ENCODE data around the gene CDC20B. TPM values are rescaled to one million over a fixed set of nuclear protein-coding genes. Genes with fewer than 3 reads are reported as not detected.

The CDC20B gene
- total RNA-seq, 1 donor from 2014 or later: not detected

- Histone ChIP-seq H3K27ac (ENCODE audit: low read depth, low read length) (no peak overlapping the region), H3K36me3 (ENCODE audit: control insufficient read depth in 3 of 3, insufficient read depth in 3 of 3, low read length in 3 of 3) (no peaks in the 10 kb centered on the region), H3K9me3 (ENCODE audit: control insufficient read depth in 3 of 3, low read length in 3 of 3) (no peaks in the 10 kb centered on the region), H3K27me3 (ENCODE audit: control insufficient read depth in 3 of 3, insufficient read depth in 3 of 3, low read length in 3 of 3) (no peaks in the 10 kb centered on the region), H3K9ac (ENCODE audit: low read depth in 1 of 3, low read length in 3 of 3) (no peak overlapping the region), H3K4me1 (ENCODE audit: control insufficient read depth in 3 of 3, insufficient read depth in 3 of 3, low read length in 3 of 3) (no peaks in the 10 kb centered on the region), H3K4me3 (ENCODE audit: low read length in 3 of 3) (no peak overlapping the region)
These were observed 99.8 kb downstream of the CDC20B start for GRCh38 chr5:55073211-55073610.

DNA sequence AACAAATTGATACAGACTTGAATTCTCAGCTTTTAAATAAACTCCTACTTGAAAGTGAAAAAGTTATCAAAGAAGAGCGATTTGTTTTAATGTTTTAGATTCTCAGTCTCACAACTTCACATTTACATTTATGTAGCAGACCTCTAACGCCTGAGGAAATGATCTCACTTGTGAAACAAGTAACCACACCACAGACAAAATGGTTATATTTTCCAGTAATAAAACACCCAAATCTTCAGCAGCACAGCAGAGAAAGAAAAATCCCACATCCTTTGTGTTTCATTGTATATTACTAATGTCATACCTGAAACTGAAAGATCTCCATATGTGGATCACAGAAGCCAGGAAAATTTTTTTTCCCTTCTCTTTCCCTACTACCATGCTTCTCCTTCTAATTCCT, 100.3 kb downstream of the CDC20B start:
- Histone ChIP-seq H3K27ac (ENCODE audit: low read depth, low read length) (no peak overlapping the region), H3K4me3 (ENCODE audit: low read length in 3 of 3) (no peak overlapping the region), H3K27me3 (ENCODE audit: control insufficient read depth in 3 of 3, insufficient read depth in 3 of 3, low read length in 3 of 3) (no peaks in the 10 kb centered on the region), H3K9ac (ENCODE audit: low read depth in 1 of 3, low read length in 3 of 3) (no peak overlapping the region), H3K9me3 (ENCODE audit: control insufficient read depth in 3 of 3, low read length in 3 of 3) (no peaks in the 10 kb centered on the region), H3K4me1 (ENCODE audit: control insufficient read depth in 3 of 3, insufficient read depth in 3 of 3, low read length in 3 of 3) (no peaks in the 10 kb centered on the region), H3K36me3 (ENCODE audit: control insufficient read depth in 3 of 3, insufficient read depth in 3 of 3, low read length in 3 of 3) (no peaks in the 10 kb centered on the region)

DNA sequence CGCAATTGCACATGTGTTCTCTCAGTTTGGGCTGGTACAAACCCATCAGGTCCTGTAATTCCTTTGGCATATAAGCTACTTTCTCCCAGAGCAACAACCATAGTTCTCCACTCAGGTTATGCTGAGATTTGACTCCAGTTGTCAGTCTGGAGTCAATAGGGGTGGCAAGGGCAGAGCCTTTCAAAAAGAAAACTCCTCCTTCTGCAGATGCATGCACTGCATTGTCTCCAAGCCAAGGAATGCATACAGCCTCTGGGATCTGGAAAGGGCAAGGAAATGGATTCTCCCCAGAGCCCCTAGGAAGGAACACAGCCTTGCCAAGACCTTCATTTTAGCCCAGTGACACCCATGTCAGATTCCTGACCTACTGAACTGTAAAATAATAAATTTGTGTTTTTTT, 101.6 kb downstream of the CDC20B start:
- no peak overlapping the region for H3K9ac ChIP-seq (ENCODE audit: low read depth in 1 of 3, low read length in 3 of 3)
- H3K9me3 ChIP-seq (ENCODE audit: control insufficient read depth in 3 of 3, low read length in 3 of 3): no peaks in the 10 kb centered on the region
- H3K4me1 ChIP-seq (ENCODE audit: control insufficient read depth in 3 of 3, insufficient read depth in 3 of 3, low read length in 3 of 3): no peaks in the 10 kb centered on the region
- no peak overlapping the region for H3K27ac ChIP-seq (ENCODE audit: low read depth, low read length)
- H3K27me3 ChIP-seq (ENCODE audit: control insufficient read depth in 3 of 3, insufficient read depth in 3 of 3, low read length in 3 of 3): no peaks in the 10 kb centered on the region
- H3K36me3 ChIP-seq (ENCODE audit: control insufficient read depth in 3 of 3, insufficient read depth in 3 of 3, low read length in 3 of 3): no peaks in the 10 kb centered on the region
- H3K4me3 ChIP-seq (ENCODE audit: low read length in 3 of 3): no peak overlapping the region

- Histone ChIP-seq H3K9ac (ENCODE audit: low read depth in 1 of 3, low read length in 3 of 3) (no peak overlapping the region), H3K36me3 (ENCODE audit: control insufficient read depth in 3 of 3, insufficient read depth in 3 of 3, low read length in 3 of 3) (no peaks in the 10 kb centered on the region), H3K4me3 (ENCODE audit: low read length in 3 of 3) (no peak overlapping the region), H3K9me3 (ENCODE audit: control insufficient read depth in 3 of 3, low read length in 3 of 3) (no peaks in the 10 kb centered on the region), H3K27me3 (ENCODE audit: control insufficient read depth in 3 of 3, insufficient read depth in 3 of 3, low read length in 3 of 3) (no peaks in the 10 kb centered on the region), H3K4me1 (ENCODE audit: control insufficient read depth in 3 of 3, insufficient read depth in 3 of 3, low read length in 3 of 3) (no peaks in the 10 kb centered on the region), H3K27ac (ENCODE audit: low read depth, low read length) (no peak overlapping the region)
These were observed 102.0 kb downstream of the CDC20B start for GRCh38 chr5:55070968-55071367.

DNA sequence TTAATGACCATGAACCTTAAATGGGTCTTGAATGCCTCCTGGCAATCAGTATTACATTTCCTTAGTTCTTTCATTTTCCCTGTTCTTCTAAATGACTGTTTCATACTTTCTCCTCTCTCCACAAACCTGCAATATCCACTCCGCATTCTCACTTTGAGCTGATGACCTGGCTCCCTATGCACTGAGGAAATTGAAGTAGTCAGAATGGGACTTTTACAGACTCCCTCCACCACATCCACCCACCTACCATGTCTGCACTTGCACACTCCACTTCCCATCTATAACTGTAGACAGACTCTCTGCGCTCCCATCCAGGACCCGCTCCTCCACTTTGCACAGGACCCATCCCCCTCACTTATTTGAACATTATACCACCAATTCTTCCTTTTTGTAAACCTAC, 106.7 kb downstream of the CDC20B start:
- Histone ChIP-seq H3K27me3 (ENCODE audit: control insufficient read depth in 3 of 3, insufficient read depth in 3 of 3, low read length in 3 of 3) (no peaks in the 10 kb centered on the region), H3K4me3 (ENCODE audit: low read length in 3 of 3) (no peak overlapping the region), H3K36me3 (ENCODE audit: control insufficient read depth in 3 of 3, insufficient read depth in 3 of 3, low read length in 3 of 3) (no peaks in the 10 kb centered on the region), H3K27ac (ENCODE audit: low read depth, low read length) (no peak overlapping the region), H3K9me3 (ENCODE audit: control insufficient read depth in 3 of 3, low read length in 3 of 3) (no peaks in the 10 kb centered on the region), H3K4me1 (ENCODE audit: control insufficient read depth in 3 of 3, insufficient read depth in 3 of 3, low read length in 3 of 3) (no peaks in the 10 kb centered on the region), H3K9ac (ENCODE audit: low read depth in 1 of 3, low read length in 3 of 3) (no peak overlapping the region)

- H3K9me3 ChIP-seq (ENCODE audit: control insufficient read depth in 3 of 3, low read length in 3 of 3): no peaks in the 10 kb centered on the region
- no peaks in the 10 kb centered on the region for H3K27me3 ChIP-seq (ENCODE audit: control insufficient read depth in 3 of 3, insufficient read depth in 3 of 3, low read length in 3 of 3)
- no peak overlapping the region for H3K4me3 ChIP-seq (ENCODE audit: low read length in 3 of 3)
- H3K4me1 ChIP-seq (ENCODE audit: control insufficient read depth in 3 of 3, insufficient read depth in 3 of 3, low read length in 3 of 3): no peaks in the 10 kb centered on the region
- H3K36me3 ChIP-seq (ENCODE audit: control insufficient read depth in 3 of 3, insufficient read depth in 3 of 3, low read length in 3 of 3): no peaks in the 10 kb centered on the region
- no peak overlapping the region for H3K27ac ChIP-seq (ENCODE audit: low read depth, low read length)
- H3K9ac ChIP-seq (ENCODE audit: low read depth in 1 of 3, low read length in 3 of 3): no peak overlapping the region
These were observed 108.5 kb downstream of the CDC20B start for GRCh38 chr5:55064523-55064922.

DNA sequence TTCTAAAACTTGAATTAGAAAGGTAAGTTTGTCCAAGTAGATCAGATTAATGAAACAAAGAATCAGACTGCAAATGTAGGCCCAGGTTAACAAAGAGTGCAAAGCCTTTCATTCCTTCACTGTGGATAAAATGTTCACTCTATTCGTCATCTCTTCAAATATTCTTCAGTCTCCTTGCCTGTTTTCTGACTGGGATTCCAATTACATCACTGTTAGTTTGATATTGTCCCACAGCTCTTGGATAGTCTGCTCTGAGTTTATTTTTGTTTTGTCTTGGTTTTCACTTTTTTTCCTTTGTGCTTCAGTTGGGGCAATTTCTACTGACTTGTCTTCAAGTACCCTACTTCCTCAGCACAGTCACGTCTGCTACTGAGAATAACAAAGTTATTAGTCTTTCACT, 109.1 kb downstream of the CDC20B start:
- H3K9me3 ChIP-seq (ENCODE audit: control insufficient read depth in 3 of 3, low read length in 3 of 3): no peaks in the 10 kb centered on the region
- no peak overlapping the region for H3K9ac ChIP-seq (ENCODE audit: low read depth in 1 of 3, low read length in 3 of 3)
- H3K36me3 ChIP-seq (ENCODE audit: control insufficient read depth in 3 of 3, insufficient read depth in 3 of 3, low read length in 3 of 3): no peaks in the 10 kb centered on the region
- H3K27me3 ChIP-seq (ENCODE audit: control insufficient read depth in 3 of 3, insufficient read depth in 3 of 3, low read length in 3 of 3): no peaks in the 10 kb centered on the region
- H3K4me3 ChIP-seq (ENCODE audit: low read length in 3 of 3): no peak overlapping the region
- no peaks in the 10 kb centered on the region for H3K4me1 ChIP-seq (ENCODE audit: control insufficient read depth in 3 of 3, insufficient read depth in 3 of 3, low read length in 3 of 3)
- H3K27ac ChIP-seq (ENCODE audit: low read depth, low read length): no peak overlapping the region

- no peaks in the 10 kb centered on the region for H3K9me3 ChIP-seq (ENCODE audit: control insufficient read depth in 3 of 3, low read length in 3 of 3)
- no peak overlapping the region for H3K4me3 ChIP-seq (ENCODE audit: low read length in 3 of 3)
- no peaks in the 10 kb centered on the region for H3K4me1 ChIP-seq (ENCODE audit: control insufficient read depth in 3 of 3, insufficient read depth in 3 of 3, low read length in 3 of 3)
- H3K27me3 ChIP-seq (ENCODE audit: control insufficient read depth in 3 of 3, insufficient read depth in 3 of 3, low read length in 3 of 3): no peaks in the 10 kb centered on the region
- no peak overlapping the region for H3K9ac ChIP-seq (ENCODE audit: low read depth in 1 of 3, low read length in 3 of 3)
- H3K27ac ChIP-seq (ENCODE audit: low read depth, low read length): no peak overlapping the region
- H3K36me3 ChIP-seq (ENCODE audit: control insufficient read depth in 3 of 3, insufficient read depth in 3 of 3, low read length in 3 of 3): no peaks in the 10 kb centered on the region
These were observed 109.6 kb downstream of the CDC20B start for GRCh38 chr5:55063220-55063863.

Small RNAs within 50 kb of the gene (small RNA-seq; reads per million reads assigned to genes)
- gene MIR449A: 1.1 reads per million, percentile 79 among the genes with 10 or more reads in this experiment
- not detected for gene MIR449B
- gene MIR449C: 1.1 reads per million, percentile 80 among the genes with 10 or more reads in this experiment

Other genes starting within 250 kb of the CDC20B start
- gene ESM1, start 187.6 kb downstream of the CDC20B start, total RNA-seq: 0.52 TPM
- gene GZMK, start 148.9 kb downstream of the CDC20B start, total RNA-seq: not detected
- 0.52 TPM for gene GZMA, start 70.5 kb downstream of the CDC20B start, total RNA-seq
- 23.5 TPM for gene GPX8, start 13.0 kb downstream of the CDC20B start, total RNA-seq
- not detected for gene MCIDAS, start 54.1 kb upstream of the CDC20B start, total RNA-seq
- gene CCNO, start 60.4 kb upstream of the CDC20B start, total RNA-seq: not detected
- 20.4 TPM for gene DHX29, start 134.5 kb upstream of the CDC20B start, total RNA-seq
- gene MTREX, start 134.8 kb upstream of the CDC20B start, total RNA-seq: 85.1 TPM